Measurements from ENCODE around the gene VWA8. TPM values are rescaled to one million over a fixed set of nuclear protein-coding genes. Genes with fewer than 3 reads are reported as not detected.

The VWA8 gene
- total and polyA plus RNA-seq, 4 donors: 7.1 to 50.3 (median 12.4) TPM

DNA sequence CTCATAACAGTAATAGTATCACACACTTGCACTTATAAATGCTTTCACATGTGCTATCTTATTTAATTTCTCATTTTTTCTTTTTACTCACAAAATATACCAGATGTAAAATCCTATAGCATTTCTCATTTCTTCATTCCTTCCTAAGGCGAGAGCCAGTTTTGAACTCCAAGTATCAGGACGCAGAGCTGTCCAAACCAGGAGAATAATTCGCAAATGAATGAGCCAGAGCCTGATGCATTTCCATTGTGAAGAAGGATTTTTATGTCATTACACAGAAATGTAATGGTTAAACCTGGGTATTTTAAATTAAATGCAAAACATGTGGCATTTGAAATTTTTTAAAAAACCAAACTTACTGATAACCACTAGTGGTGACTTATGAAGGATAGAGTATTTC lies 259.2 kb downstream of the VWA8 start:
- no peak overlapping the region for H3K4me3 ChIP-seq (ENCODE audit: low read depth in 1 of 3, low read length in 3 of 3)
- no peak overlapping the region for H3K27ac ChIP-seq (ENCODE audit: low read depth in 1 of 2, low read length in 2 of 2)
- TF ChIP-seq CTCF (IDR thresholded peaks at IDR 0.05; ENCODE audit: low read depth, low read length, missing input control) (no peak), HNF4A (conservative IDR thresholded peaks at IDR 0.05) (no peak), SP1 (IDR thresholded peaks at IDR 0.05) (no peak), FOXA1 (IDR thresholded peaks at IDR 0.05) (no peak), TAF1 (conservative IDR thresholded peaks at IDR 0.05) (no peak), RXRA (IDR thresholded peaks at IDR 0.05) (no peak), JUND (IDR thresholded peaks at IDR 0.05) (no peak), HNF4G (IDR thresholded peaks at IDR 0.05) (no peak), EGR1 (IDR thresholded peaks at IDR 0.05; ENCODE audit: low read depth in 2 of 2) (no peak), YY1 (IDR thresholded peaks at IDR 0.05) (no peak), FOXA2 (IDR thresholded peaks at IDR 0.05) (no peak), MAX (IDR thresholded peaks at IDR 0.05) (no peak), RAD21 (IDR thresholded peaks at IDR 0.05) (no peak), NR2F2 (IDR thresholded peaks at IDR 0.05) (no peak)
- TF ChIP-seq, protein P1, sequence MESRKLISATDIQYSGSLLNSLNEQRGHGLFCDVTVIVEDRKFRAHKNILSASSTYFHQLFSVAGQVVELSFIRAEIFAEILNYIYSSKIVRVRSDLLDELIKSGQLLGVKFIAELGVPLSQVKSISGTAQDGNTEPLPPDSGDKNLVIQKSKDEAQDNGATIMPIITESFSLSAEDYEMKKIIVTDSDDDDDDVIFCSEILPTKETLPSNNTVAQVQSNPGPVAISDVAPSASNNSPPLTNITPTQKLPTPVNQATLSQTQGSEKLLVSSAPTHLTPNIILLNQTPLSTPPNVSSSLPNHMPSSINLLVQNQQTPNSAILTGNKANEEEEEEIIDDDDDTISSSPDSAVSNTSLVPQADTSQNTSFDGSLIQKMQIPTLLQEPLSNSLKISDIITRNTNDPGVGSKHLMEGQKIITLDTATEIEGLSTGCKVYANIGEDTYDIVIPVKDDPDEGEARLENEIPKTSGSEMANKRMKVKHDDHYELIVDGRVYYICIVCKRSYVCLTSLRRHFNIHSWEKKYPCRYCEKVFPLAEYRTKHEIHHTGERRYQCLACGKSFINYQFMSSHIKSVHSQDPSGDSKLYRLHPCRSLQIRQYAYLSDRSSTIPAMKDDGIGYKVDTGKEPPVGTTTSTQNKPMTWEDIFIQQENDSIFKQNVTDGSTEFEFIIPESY (IDR thresholded peaks at IDR 0.05): no peak
- TF ChIP-seq, protein P2, sequence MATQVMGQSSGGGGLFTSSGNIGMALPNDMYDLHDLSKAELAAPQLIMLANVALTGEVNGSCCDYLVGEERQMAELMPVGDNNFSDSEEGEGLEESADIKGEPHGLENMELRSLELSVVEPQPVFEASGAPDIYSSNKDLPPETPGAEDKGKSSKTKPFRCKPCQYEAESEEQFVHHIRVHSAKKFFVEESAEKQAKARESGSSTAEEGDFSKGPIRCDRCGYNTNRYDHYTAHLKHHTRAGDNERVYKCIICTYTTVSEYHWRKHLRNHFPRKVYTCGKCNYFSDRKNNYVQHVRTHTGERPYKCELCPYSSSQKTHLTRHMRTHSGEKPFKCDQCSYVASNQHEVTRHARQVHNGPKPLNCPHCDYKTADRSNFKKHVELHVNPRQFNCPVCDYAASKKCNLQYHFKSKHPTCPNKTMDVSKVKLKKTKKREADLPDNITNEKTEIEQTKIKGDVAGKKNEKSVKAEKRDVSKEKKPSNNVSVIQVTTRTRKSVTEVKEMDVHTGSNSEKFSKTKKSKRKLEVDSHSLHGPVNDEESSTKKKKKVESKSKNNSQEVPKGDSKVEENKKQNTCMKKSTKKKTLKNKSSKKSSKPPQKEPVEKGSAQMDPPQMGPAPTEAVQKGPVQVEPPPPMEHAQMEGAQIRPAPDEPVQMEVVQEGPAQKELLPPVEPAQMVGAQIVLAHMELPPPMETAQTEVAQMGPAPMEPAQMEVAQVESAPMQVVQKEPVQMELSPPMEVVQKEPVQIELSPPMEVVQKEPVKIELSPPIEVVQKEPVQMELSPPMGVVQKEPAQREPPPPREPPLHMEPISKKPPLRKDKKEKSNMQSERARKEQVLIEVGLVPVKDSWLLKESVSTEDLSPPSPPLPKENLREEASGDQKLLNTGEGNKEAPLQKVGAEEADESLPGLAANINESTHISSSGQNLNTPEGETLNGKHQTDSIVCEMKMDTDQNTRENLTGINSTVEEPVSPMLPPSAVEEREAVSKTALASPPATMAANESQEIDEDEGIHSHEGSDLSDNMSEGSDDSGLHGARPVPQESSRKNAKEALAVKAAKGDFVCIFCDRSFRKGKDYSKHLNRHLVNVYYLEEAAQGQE (IDR thresholded peaks at IDR 0.05): no peak
- DNase-seq (ENCODE audit: low spot score): no peak
- H3K9me3 ChIP-seq (ENCODE audit: control insufficient read depth in 4 of 4, low read length in 3 of 4): no peaks in the 10 kb centered on the region
- H3K36me3 ChIP-seq (ENCODE audit: control insufficient read depth in 4 of 4, insufficient read depth in 3 of 4, low read depth in 1 of 4, low read length in 3 of 4): peaks cover 0 to 12% (median 0%) of the 10 kb centered on the region in 4 donors
- H3K4me1 ChIP-seq (ENCODE audit: control insufficient read depth in 4 of 4, insufficient read depth in 4 of 4, low read length in 3 of 4): peaks cover 0 to 10% (median under 1%) of the 10 kb centered on the region in 4 donors
- WGBS: 96% methylated on average over 3 of the region's 3 CpGs
- no peak overlapping the region for H3K9ac ChIP-seq (ENCODE audit: low read depth in 1 of 2, low read length in 2 of 2)
- H3K27me3 ChIP-seq (ENCODE audit: control insufficient read depth in 4 of 4, insufficient read depth in 4 of 4, low read length in 3 of 4): no peaks in the 10 kb centered on the region

DNA sequence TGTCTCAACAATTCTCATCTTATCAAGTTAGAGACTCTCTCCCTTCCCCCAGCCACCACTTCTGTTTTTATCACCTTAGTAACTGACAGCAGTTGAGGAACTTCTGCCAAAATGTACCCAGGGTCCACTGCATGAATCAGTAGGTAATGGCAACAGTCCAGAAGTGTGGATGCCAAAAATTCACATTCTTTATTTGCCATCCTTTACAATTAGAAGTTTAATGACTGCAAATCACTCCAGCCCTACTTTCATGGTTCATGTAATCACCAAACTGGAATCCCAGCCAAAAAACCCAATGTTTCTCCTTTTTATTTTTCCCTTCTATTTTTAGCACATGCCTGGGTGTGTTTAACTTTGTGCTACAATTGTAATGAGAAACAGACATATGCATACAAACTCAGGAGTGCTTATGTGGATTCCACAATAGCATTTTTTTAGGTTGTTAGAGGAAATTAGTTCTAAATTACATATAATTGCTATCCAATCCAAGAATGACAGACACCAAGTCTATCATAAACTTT lies 260.1 kb downstream of the VWA8 start:
- no peaks in the 10 kb centered on the region for H3K27me3 ChIP-seq (ENCODE audit: control insufficient read depth in 4 of 4, insufficient read depth in 4 of 4, low read length in 3 of 4)
- no peak overlapping the region for H3K9ac ChIP-seq (ENCODE audit: low read depth in 1 of 2, low read length in 2 of 2)
- peaks cover 0 to 10% (median under 1%) of the 10 kb centered on the region in 4 donors for H3K4me1 ChIP-seq (ENCODE audit: control insufficient read depth in 4 of 4, insufficient read depth in 4 of 4, low read length in 3 of 4)
- TF ChIP-seq HNF4A (conservative IDR thresholded peaks at IDR 0.05) (peak in 1 of 2 donors; percentile 17), FOXA1 (IDR thresholded peaks at IDR 0.05) (no peak)
- no peak overlapping the region for H3K27ac ChIP-seq (ENCODE audit: low read depth in 1 of 2, low read length in 2 of 2)
- no peak for DNase-seq (ENCODE audit: low spot score)
- no peak overlapping the region for H3K4me3 ChIP-seq (ENCODE audit: low read depth in 1 of 3, low read length in 3 of 3)
- peaks cover 0 to 12% (median 0%) of the 10 kb centered on the region in 4 donors for H3K36me3 ChIP-seq (ENCODE audit: control insufficient read depth in 4 of 4, insufficient read depth in 3 of 4, low read depth in 1 of 4, low read length in 3 of 4)
- H3K9me3 ChIP-seq (ENCODE audit: control insufficient read depth in 4 of 4, low read length in 3 of 4): no peaks in the 10 kb centered on the region
